Trophoblast cell (in vitro differentiated cells and primary cell): ENCODE measurements around the gene EXOSC2.

Experiments used
- DNase-seq, 2 donors: peaks; one replicate each; pipeline ENCODE4 v3.0.0-alpha.2; 2016
- H2AFZ ChIP-seq: 2 replicates; pipeline ENCODE4 v1.6.1; 2013; ENCODE audit warnings: low read length, moderate library complexity, mild to moderate bottlenecking; ENCODE audit not compliant: insufficient read depth, poor library complexity
- H2AK5ac ChIP-seq: 2 replicates; pipeline ENCODE4 v1.6.1; 2013; ENCODE audit warnings: mild to moderate bottlenecking, low read length
- H2BK120ac ChIP-seq: 2 replicates; pipeline ENCODE4 v1.6.1; 2013; ENCODE audit warnings: low read length, mild to moderate bottlenecking, moderate library complexity; ENCODE audit not compliant: insufficient read depth, poor library complexity
- H2BK12ac ChIP-seq: 2 replicates; pipeline ENCODE4 v1.6.1; 2013; ENCODE audit warnings: mild to moderate bottlenecking, low read length, moderate library complexity
- H2BK5ac ChIP-seq: 2 replicates; pipeline ENCODE4 v1.6.1; 2013; ENCODE audit warnings: low read length, low read depth, moderate library complexity, mild to moderate bottlenecking; ENCODE audit not compliant: poor library complexity
- H3K14ac ChIP-seq: 2 replicates; pipeline ENCODE4 v1.6.1; 2013; ENCODE audit warnings: mild to moderate bottlenecking, low read length
- H3K18ac ChIP-seq: 2 replicates; pipeline ENCODE4 v1.6.1; 2013; ENCODE audit warnings: mild to moderate bottlenecking, low read length
- H3K23ac ChIP-seq: 2 replicates; pipeline ENCODE4 v1.6.1; 2013; ENCODE audit warnings: low read length
- H3K27ac ChIP-seq: 2 replicates; pipeline ENCODE4 v1.5.1; 2013; ENCODE audit warnings: low read depth, mild to moderate bottlenecking, inconsistent platforms, low read length, moderate library complexity
- H3K27me3 ChIP-seq: 2 replicates; pipeline ENCODE4 v1.6.1; 2013; ENCODE audit warnings: inconsistent platforms, mild to moderate bottlenecking, low read length, moderate library complexity; ENCODE audit not compliant: insufficient read depth
- H3K36me3 ChIP-seq, 2 experiments: 1 replicate in 1 of 2; 2 replicates in 1 of 2; pipeline ENCODE4 v1.6.1; 2013; ENCODE audit warnings: low read length in 2 of 2, mild to moderate bottlenecking in 2 of 2, moderate library complexity in 1 of 2; ENCODE audit not compliant: insufficient read depth in 2 of 2, control insufficient read depth in 1 of 2
- H3K4ac ChIP-seq: 2 replicates; pipeline ENCODE4 v1.6.1; 2013; ENCODE audit warnings: low read depth, mild to moderate bottlenecking, low read length, moderate library complexity
- H3K4me1 ChIP-seq, 2 experiments: 1 replicate in 1 of 2; 2 replicates in 1 of 2; pipeline ENCODE4 v1.6.1; 2013; ENCODE audit warnings: low read length in 2 of 2, mild to moderate bottlenecking in 2 of 2, moderate library complexity in 1 of 2; ENCODE audit not compliant: insufficient read depth in 2 of 2, control insufficient read depth in 1 of 2
- H3K4me2 ChIP-seq: 2 replicates; pipeline ENCODE4 v1.6.1; 2013; ENCODE audit warnings: inconsistent platforms, mild to moderate bottlenecking, low read length, moderate library complexity
- H3K4me3 ChIP-seq: 2 replicates; pipeline ENCODE4 v1.5.1; 2013; ENCODE audit warnings: mild to moderate bottlenecking, low read depth, low read length, inconsistent platforms
- H3K79me1 ChIP-seq: one replicate; pipeline ENCODE4 v1.6.1; 2013; ENCODE audit warnings: low read length
- H3K79me2 ChIP-seq: 2 replicates; pipeline ENCODE4 v1.6.1; 2013; ENCODE audit warnings: low read length, mild to moderate bottlenecking; ENCODE audit not compliant: control insufficient read depth, insufficient read depth, poor library complexity
- H3K9ac ChIP-seq: 2 replicates; pipeline ENCODE4 v1.6.1; 2013; ENCODE audit warnings: mild to moderate bottlenecking, low read length
- H3K9me3 ChIP-seq: 2 replicates; pipeline ENCODE4 v1.6.1; 2013; ENCODE audit warnings: low read depth, mild to moderate bottlenecking, control low read depth, inconsistent platforms, low read length; ENCODE audit not compliant: insufficient read depth
- H4K12ac ChIP-seq: 2 replicates; pipeline ENCODE4 v1.6.1; 2013; ENCODE audit warnings: low read depth, mild to moderate bottlenecking, low read length, moderate library complexity
- H4K8ac ChIP-seq: 2 replicates; pipeline ENCODE4 v1.6.1; 2013; ENCODE audit warnings: low read depth, mild to moderate bottlenecking, low read length, moderate library complexity
- H4K91ac ChIP-seq: one replicate; pipeline ENCODE4 v1.6.1; 2013; ENCODE audit warnings: low read depth, mild to moderate bottlenecking, low read length, moderate library complexity
- WGBS: extraction: QIAGEN DNeasy Blood & Tissue Kit; methylation state at CpG from one replicate; pipeline ENCODE4 v1.1.7; 2013; ENCODE audit warnings: missing lambda C conversion rate; ENCODE audit not compliant: insufficient read length, insufficient coverage; ENCODE audit errors: extremely low coverage; 5-methylcytosine and 5-hydroxymethylcytosine counted together

EXOSC2 gene

DNA sequence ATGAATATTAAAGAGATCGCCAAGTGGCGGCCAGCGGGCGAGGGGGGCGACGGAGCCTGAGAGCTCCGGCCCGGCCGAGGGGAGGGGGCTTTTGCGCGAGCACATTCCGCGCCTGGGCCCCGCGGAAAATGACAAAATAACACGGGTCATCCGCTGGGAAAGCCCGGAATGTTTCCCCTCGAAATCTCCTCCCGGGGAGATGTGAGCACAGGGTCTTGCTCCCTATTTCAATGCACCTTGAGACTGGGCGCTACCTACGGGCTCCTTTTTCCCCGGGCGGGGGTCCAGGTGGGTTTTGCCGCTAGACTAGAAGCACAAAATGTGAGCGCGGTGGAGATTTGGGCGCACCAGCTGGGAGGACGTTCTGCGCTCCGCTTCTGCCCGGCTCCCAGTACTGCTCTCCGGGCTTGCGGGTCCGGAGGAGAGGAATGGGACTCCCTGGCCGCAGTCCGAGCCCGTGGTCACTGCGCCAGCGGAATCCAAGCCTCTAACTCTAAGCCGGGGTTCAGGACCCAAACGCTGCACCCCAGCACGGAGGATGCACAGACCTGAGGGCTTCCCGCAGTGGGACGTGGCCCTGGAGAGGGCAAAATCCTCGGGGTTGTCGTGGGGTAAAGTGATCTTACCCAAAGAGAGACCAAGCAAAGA lies 32.0 kb upstream of the EXOSC2 start:
- H4K12ac ChIP-seq: no peak overlapping the region
- H3K9me3 ChIP-seq: peaks cover 20% of the 10 kb centered on the region
- H4K8ac ChIP-seq: no peak overlapping the region
- no peak overlapping the region for H3K14ac ChIP-seq
- no peak overlapping the region for H2BK5ac ChIP-seq
- no peak overlapping the region for H2AFZ ChIP-seq
- no peak overlapping the region for H3K18ac ChIP-seq
- H3K4ac ChIP-seq: no peak overlapping the region
- no peak overlapping the region for H3K4me3 ChIP-seq
- WGBS: no CpG with 5 or more reads among the region's 47 CpGs
- peaks cover 87% of the 10 kb centered on the region for H3K27me3 ChIP-seq
- no peaks in the 10 kb centered on the region for H3K79me1 ChIP-seq
- no peaks in the 10 kb centered on the region for H3K36me3 ChIP-seq
- H3K79me2 ChIP-seq: no peaks in the 10 kb centered on the region
- H3K4me1 ChIP-seq: peaks cover 0 to 6% of the 10 kb centered on the region in 2 experiments
- DNase-seq: no peak
- no peak overlapping the region for H3K9ac ChIP-seq
- H3K27ac ChIP-seq: no peak overlapping the region
- H3K23ac ChIP-seq: no peak overlapping the region
- no peak overlapping the region for H2AK5ac ChIP-seq
- no peak overlapping the region for H2BK120ac ChIP-seq
- H4K91ac ChIP-seq: no peak overlapping the region
- no peak overlapping the region for H2BK12ac ChIP-seq
- H3K4me2 ChIP-seq: no peak overlapping the region

DNA sequence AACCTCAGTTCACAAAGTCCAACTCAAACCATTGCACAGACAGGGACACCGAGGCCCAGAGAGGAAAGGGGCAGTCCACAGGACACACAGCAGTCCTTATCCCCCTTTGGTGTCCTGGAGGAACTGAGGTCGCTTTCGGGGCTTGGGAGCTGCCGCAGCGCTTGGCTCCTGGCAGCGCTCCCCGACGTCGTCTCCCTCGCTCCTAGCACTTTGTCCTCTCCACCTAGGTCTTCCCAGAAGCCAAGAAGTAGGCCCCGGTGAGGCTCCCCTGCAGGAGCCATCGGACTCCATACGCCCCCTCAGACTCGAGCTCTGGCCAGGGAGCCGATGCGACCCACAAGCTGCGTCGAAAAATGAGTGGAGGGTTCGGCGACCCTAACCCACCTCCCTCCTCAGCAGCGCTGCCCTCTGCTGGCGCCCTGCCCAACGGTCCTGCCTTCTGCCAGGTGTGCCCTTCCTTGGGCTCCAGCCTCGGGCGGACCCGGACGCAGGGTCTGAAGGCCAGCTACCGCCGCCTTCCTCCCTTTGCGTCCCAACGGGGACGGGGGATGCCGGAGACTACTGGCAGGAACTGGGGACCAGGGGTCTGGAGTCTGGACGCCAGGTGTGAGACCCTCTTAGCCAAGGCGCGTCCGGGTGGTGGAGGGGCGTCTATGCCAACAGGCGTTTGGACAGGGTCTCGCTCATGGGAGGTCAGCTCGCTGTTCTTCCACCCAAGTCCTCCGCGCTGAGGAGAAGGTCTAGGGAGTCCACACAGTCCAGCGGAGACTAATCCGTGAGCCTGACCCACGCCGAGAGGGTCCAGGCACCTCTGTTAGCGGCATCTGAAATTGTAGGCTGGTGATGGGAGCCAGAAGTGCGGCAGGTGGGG lies 31.2 kb upstream of the EXOSC2 start:
- Histone ChIP-seq H4K12ac (no peak overlapping the region), H3K27me3 (peaks cover 91% of the 10 kb centered on the region), H3K23ac (no peak overlapping the region), H3K79me1 (no peaks in the 10 kb centered on the region), H3K14ac (no peak overlapping the region), H3K27ac (no peak overlapping the region), H2AFZ (no peak overlapping the region), H3K9me3 (peaks cover 16% of the 10 kb centered on the region), H3K18ac (no peak overlapping the region), H3K79me2 (no peaks in the 10 kb centered on the region), H4K8ac (no peak overlapping the region), H3K4ac (no peak overlapping the region), H3K4me2 (no peak overlapping the region), H2BK5ac (no peak overlapping the region), H2BK120ac (no peak overlapping the region), H2BK12ac (no peak overlapping the region), H3K4me1 (peaks cover 0 to 6% of the 10 kb centered on the region in 2 experiments), H4K91ac (no peak overlapping the region), H3K36me3 (no peaks in the 10 kb centered on the region), H3K9ac (no peak overlapping the region), H2AK5ac (no peak overlapping the region), H3K4me3 (no peak overlapping the region)
- whole genome bisulfite sequencing: no CpG with 5 or more reads among the region's 49 CpGs
- no peak for DNase-seq

DNA sequence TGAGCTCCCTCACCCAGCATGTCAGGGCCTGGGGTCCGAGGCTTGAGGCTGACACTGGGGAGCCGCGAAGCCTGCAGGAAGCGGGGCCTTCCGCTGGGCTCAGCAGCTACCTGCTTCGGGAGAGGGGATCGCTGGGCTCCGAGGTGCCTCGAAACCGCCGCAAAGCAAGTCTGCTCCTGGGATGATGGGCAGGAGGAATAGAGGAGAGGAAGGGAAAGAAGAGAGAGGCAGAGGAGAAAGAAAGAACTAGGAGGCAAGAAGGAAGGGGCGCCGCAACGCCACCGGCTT lies 30.7 kb upstream of the EXOSC2 start:
- no peaks in the 10 kb centered on the region for H3K79me1 ChIP-seq
- no peaks in the 10 kb centered on the region for H3K79me2 ChIP-seq
- H3K27ac ChIP-seq: no peak overlapping the region
- no CpG with 5 or more reads among the region's 15 CpGs for WGBS
- H3K9ac ChIP-seq: no peak overlapping the region
- H4K8ac ChIP-seq: no peak overlapping the region
- no peak overlapping the region for H2AK5ac ChIP-seq
- H3K4me1 ChIP-seq: peaks cover 0 to 6% of the 10 kb centered on the region in 2 experiments
- no peak overlapping the region for H2BK5ac ChIP-seq
- no peak overlapping the region for H3K4ac ChIP-seq
- H2BK12ac ChIP-seq: no peak overlapping the region
- H2BK120ac ChIP-seq: no peak overlapping the region
- H3K4me3 ChIP-seq: no peak overlapping the region
- no peak overlapping the region for H4K12ac ChIP-seq
- H3K36me3 ChIP-seq: no peaks in the 10 kb centered on the region
- no peak overlapping the region for H2AFZ ChIP-seq
- H3K18ac ChIP-seq: no peak overlapping the region
- H3K14ac ChIP-seq: no peak overlapping the region
- H4K91ac ChIP-seq: no peak overlapping the region
- H3K4me2 ChIP-seq: no peak overlapping the region
- H3K23ac ChIP-seq: no peak overlapping the region
- DNase-seq: no peak
- peaks cover 19% of the 10 kb centered on the region for H3K9me3 ChIP-seq
- H3K27me3 ChIP-seq: peaks cover 96% of the 10 kb centered on the region

DNA sequence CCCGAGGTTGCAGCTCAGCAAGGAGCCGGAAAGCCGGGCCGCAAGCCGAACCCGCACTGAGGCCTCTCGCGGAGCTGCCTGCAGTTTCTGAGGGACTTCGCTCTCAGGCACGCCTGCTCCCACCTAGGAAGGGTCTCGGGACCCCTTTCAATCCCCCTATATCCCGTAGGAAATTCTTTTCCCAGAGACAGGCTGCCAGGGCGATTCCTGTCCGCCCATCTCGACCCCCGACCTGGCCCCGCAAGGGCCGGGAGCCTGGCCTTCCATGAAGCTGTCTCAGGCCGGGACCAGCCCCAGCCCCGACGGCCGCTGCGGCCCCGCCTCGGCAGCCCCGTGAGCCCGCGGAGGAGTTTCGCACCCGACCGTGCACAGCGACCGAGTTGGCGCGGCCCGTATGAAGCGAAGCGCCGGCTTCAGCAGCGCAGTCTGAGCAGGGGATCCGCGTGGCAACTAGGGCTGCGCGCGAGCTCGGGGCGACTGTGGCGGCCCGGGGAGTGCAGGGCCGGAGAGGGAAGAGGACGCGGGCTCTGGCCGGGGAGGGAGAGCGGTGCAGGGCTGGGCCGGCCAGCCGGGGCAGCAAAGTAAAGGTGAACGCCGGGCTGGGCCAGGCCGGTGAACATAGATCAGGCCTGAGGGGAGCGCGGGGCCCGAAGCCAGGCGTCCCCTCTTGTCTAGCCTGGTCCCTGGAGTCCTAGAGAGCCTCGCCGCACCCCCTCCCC lies 30.2 kb upstream of the EXOSC2 start:
- H3K4ac ChIP-seq: no peak overlapping the region
- peaks cover 98% of the 10 kb centered on the region for H3K27me3 ChIP-seq
- H3K27ac ChIP-seq: no peak overlapping the region
- no peak overlapping the region for H3K18ac ChIP-seq
- no peak overlapping the region for H2BK120ac ChIP-seq
- DNase-seq: no peak
- no peaks in the 10 kb centered on the region for H3K79me2 ChIP-seq
- WGBS: no CpG with 5 or more reads among the region's 65 CpGs
- H3K23ac ChIP-seq: no peak overlapping the region
- H4K12ac ChIP-seq: no peak overlapping the region
- H3K9me3 ChIP-seq: peaks cover 17% of the 10 kb centered on the region
- H4K91ac ChIP-seq: no peak overlapping the region
- H2BK5ac ChIP-seq: no peak overlapping the region
- H3K79me1 ChIP-seq: no peaks in the 10 kb centered on the region
- no peak overlapping the region for H3K4me3 ChIP-seq
- H3K9ac ChIP-seq: no peak overlapping the region
- H3K4me2 ChIP-seq: peak overlapping the region; percentile 12
- no peaks in the 10 kb centered on the region for H3K36me3 ChIP-seq
- no peak overlapping the region for H2AFZ ChIP-seq
- no peak overlapping the region for H4K8ac ChIP-seq
- H2BK12ac ChIP-seq: no peak overlapping the region
- H2AK5ac ChIP-seq: no peak overlapping the region
- H3K4me1 ChIP-seq: peaks cover 0 to 6% of the 10 kb centered on the region in 2 experiments
- H3K14ac ChIP-seq: no peak overlapping the region
